IPS DF 19.7 (cell line): Measurements from ENCODE around the gene PRDM11.

Experiments
- DNase-seq: peaks from one replicate; pipeline ENCODE4 v3.0.0-alpha.2; 2013; ENCODE audit warnings: low read depth, low spot score

PRDM11 gene

GRCh38 chr11:45262900-45263299, 116.5 kb downstream of the PRDM11 start:
- no peak for DNase-seq

GRCh38 chr11:45263773-45264172, 117.3 kb downstream of the PRDM11 start:
- no peak for DNase-seq

GRCh38 chr11:45264839-45265515, 118.5 kb downstream of the PRDM11 start:
- DNase-seq, result no peak

DNA sequence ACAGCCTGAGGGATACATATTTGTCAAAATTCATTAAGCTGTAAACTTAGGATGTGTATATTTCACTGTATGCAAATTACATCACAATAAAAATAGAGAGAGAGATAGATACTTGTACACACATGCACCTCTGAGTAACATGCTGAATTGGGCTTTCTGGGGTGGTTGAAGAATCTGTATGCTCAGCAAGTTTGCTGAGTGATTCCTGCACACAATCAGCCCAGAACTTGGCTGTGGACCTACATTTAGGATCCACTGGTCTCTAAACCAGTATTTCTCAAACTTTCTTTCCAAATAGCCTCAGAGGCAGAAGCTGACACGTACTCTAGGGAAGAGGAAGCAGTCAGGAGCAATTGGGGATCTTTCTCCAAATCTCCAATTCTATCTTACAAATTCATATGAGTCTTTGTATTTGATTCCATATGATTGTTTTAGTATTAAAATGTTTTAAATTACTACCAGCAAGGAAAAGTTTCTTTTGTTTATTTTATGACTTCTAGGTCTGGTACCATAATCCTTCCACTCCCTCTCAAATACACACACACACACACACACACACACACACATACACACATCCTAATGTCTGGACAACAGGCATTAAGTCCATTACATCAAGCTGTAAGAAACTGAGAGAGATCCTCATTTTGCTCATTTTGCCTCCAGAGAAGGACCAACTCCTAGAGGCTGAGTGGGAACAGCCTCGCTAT, 119.7 kb downstream of the PRDM11 start:
- no peak for DNase-seq

- no peak for DNase-seq
These were observed 120.2 kb downstream of the PRDM11 start for GRCh38 chr11:45266676-45267020.

DNA sequence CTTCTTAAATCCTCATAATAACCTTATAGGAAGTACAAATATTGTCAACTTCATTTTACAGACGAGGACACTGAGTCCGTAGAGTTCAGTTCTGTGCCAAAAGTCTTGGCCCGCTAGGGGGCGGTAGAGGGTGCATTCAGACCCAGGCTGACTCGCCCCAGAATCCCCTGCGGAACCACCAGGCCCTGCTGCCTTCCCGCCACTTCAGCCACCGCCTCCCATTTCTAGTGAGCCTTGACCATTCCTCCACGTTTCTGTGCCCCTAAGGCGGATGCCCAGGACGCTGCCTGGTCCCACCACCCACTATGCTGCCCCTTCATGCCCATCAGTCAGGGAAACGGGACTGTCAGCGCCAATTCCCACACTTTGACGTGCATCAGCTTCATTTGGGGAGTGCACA, 120.6 kb downstream of the PRDM11 start:
- DNase-seq, result no peak

- no peak for DNase-seq
These were observed 121.3 kb downstream of the PRDM11 start for GRCh38 chr11:45267652-45268299.

GRCh38 chr11:45269678-45270077, 123.2 kb downstream of the PRDM11 start:
- no peak for DNase-seq

- DNase-seq, result no peak
These were observed 124.7 kb downstream of the PRDM11 start for GRCh38 chr11:45270946-45271716.

- DNase-seq, result no peak
These were observed 126.3 kb downstream of the PRDM11 start for GRCh38 chr11:45272701-45273100.

- no peak for DNase-seq
These were observed 127.1 kb downstream of the PRDM11 start for GRCh38 chr11:45273509-45273908.

- DNase-seq, result no peak
These were observed 127.8 kb downstream of the PRDM11 start for GRCh38 chr11:45274206-45274605.

DNA sequence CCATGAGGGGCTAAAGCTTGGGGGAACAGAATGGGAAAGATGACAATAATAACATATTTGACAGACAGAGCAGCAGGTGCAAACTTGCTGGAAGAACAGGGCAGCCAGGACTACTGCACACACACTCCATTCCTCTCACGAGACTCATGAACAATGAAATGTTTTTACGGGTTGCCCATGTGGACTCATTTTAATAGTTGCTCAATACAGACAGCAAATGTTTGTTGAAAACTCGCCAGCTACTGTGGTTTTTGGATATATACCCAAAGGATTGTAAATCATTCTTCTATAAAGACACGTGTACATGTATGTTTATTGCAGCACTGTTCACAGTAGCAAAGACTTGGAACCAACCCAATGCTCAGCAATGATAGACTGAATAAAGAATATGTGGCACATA, 129.4 kb downstream of the PRDM11 start:
- DNase-seq, result no peak

GRCh38 chr11:45278714-45279113, 132.3 kb downstream of the PRDM11 start:
- no peak for DNase-seq

- no peak for DNase-seq
These were observed 133.2 kb downstream of the PRDM11 start for GRCh38 chr11:45279645-45280044.

DNA sequence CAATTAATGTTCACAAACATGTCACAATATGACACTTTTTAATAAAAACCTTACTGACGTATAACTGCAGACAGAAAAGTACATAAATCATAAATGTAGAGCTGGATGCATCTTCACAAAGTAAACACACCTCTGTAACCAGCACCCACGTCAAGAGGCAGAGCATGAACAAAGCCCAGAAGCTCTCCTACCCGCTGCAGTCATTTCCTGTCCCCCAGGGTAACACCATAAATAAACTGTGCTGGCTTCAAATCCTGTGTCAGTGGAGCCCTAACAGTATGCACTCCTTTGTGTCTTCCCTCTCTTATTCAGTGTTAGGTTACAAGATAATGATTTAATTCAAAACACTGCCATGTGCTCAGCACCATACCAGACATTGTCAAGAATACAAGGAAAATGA, 134.0 kb downstream of the PRDM11 start:
- DNase-seq, result no peak

DNA sequence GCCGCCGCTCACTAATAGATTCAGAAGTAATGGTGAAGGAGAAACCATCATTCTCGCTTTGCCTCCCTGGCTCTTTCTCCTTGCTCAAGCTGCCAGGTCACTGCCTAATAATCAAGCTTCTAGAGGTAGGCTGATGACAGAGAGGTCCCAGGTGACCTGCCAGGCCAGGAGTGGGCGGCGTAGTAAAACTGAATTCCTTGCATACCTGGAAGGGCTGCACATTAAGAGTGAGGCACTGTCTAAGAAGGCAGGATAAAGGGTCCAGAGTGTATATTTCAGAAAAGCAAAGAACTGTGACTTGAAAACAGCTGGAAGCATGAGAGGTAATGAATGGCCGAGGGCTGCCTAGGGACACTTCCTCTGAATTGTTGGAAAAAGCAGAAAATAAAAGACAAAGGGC, 135.6 kb downstream of the PRDM11 start:
- no peak for DNase-seq
